ENCODE data around the gene LTBP2.

GRCh38 chr14:74507085-74507484 is 105.0 kb downstream of the LTBP2 start:
- TF ChIP-seq RAD21 (CRISPR knock-in tag; IDR thresholded peaks at IDR 0.05) (no peak), SNRNP70 (IDR thresholded peaks at IDR 0.05; ENCODE audit: low read depth, low read length) (no peak)

Data from HepG2 (cell line).